ENCODE data around the gene MYL2.

- TF ChIP-seq EP300 (IDR thresholded peaks at IDR 0.05; ENCODE audit: borderline replicate concordance in 1 of 2, control insufficient read depth in 1 of 2, low read depth in 2 of 2, low read length in 2 of 2) (no peak), CTCF (IDR thresholded peaks at IDR 0.05 in 2 of 3, conservative IDR thresholded peaks at IDR 0.05 in 1 of 3; ENCODE audit: control insufficient read depth in 2 of 3, extremely low read depth in 1 of 3, insufficient read depth in 1 of 3, low read depth in 3 of 3, low read length in 3 of 3) (no peak), POLR2A (IDR thresholded peaks at IDR 0.05; ENCODE audit: low read depth, low read length) (no peak), NFIC (IDR thresholded peaks at IDR 0.05; ENCODE audit: low read depth, low read length) (no peak), RAD21 (IDR thresholded peaks at IDR 0.05; ENCODE audit: insufficient read depth, low read depth, low read length) (no peak), YY1 (IDR thresholded peaks at IDR 0.05; ENCODE audit: low read depth, low read length) (no peak), MXI1 (IDR thresholded peaks at IDR 0.05; ENCODE audit: low read depth, low read length) (no peak), SMARCA5 (IDR thresholded peaks at IDR 0.05) (no peak)
Observed at GRCh38 chr12:110885152-110885840, 35.1 kb downstream of the MYL2 start.

Data from GM12878 (cell line).